Renal pelvis (tissue), 4 donors: Measurements from ENCODE around the gene OBP2A. TPM values are rescaled to one million over a fixed set of nuclear protein-coding genes. Genes with fewer than 3 reads are reported as not detected.
"Not testable (repeated sequence)": the region's sequence is repeated elsewhere in the genome, so short reads cannot be mapped to it uniquely, and the experiment has no call there.

ENCODE experiments used
- DNase-seq: peaks from one replicate; pipeline ENCODE4 v3.0.0-alpha.2; 2013
- polyA plus RNA-seq, 3 donors: library from polyadenylated mRNA; unstranded; fragments of 120-200 nt; gene quantifications; one replicate each; pipeline ENCODE4 v1.2.1, GENCODE V29; 2013; ENCODE audit not compliant: insufficient read length in 3 of 3

Gene OBP2A
- polyA plus RNA-seq, 3 donors, result 0.23 to 0.30 TPM; not detected in 1

- no peak for DNase-seq
Measured at GRCh38 chr9:135525241-135526088, 20.5 kb upstream of the OBP2A start.

- no peak for DNase-seq
Measured at GRCh38 chr9:135526089-135526729, 19.7 kb upstream of the OBP2A start.

DNA sequence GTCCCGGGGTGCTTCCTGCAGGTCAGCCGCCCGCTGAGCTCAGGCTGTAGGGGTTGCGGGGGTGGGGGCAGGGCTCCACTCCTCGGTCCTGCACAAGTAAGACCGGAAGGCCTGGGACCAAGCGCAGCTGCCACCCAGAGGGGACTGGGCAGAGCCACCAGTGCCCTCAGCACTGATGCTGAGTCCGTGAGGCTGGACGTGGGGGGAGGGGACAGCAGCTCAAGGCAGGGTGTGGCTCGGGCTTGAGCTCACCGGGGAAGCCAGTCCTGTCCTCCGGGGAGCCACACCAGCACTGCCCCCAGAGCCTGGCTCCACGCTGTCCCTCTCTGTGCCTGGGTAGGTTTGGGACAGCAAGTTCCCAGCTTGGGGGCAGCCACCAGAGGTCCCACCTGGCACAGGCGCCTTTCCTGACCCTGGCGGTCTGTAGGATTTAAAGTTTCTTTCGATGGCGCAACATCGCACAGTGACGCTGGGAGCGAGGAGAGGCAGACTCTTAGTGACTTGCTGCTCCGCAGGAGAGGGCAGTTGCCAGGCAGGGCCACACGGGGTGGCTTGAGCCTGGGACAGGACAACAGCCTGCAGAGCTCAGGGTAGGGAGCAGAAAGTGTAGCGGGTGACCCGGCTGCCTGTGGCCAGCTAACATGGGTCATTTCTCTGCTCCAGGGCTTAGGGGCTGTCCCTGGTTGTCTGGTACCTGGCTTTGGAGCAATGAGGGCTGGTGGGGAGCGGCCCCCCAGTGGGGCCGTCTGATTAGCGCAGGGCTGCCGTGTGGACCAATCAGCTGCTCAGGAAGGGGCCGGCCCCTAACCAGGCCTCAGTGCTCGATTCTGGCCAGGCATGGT lies 19.0 kb upstream of the OBP2A start:
- no peak for DNase-seq

GRCh38 chr9:135528842-135529435 lies 17.0 kb upstream of the OBP2A start:
- not testable (repeated sequence) for DNase-seq

DNA sequence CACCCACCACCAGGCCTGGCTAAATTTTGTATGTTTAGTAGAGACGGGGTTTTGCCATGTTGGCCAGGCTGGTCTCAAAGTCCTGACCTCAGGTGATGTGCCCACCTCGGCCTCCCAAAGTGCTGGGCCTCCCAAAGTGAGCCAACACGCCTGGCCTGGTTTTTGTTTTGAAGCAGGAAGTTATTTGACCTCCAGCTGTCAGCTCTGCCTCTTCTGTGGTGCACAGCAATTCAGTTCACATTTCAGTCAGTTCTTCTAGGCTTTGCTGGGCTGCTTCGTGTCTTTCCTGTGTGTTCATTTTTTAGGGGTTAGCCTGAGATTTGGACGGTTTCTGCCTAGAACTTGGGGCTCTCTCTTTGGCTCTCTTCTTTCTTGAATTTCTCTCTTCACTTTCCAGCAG lies 15.8 kb upstream of the OBP2A start:
- no peak for DNase-seq

DNA sequence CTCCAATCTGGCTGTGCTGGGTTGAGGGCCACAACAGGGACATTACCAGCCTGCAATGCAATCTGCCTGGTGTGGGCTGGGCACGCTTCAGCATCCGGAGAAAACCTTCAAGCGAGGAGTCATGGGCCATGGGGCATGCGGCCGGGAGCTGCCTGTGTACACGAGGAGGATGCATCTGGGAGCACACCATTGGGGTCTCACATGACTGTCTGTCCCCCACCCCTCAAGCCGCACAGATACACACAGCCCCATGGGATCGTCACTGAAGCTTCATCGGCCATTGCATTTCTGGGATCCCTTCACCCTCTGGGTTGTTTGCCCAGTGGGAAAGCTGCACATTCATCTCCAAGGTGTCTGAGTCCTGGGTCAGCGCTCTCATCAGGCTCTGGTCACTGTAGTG lies 14.8 kb upstream of the OBP2A start:
- no peak for DNase-seq

DNA sequence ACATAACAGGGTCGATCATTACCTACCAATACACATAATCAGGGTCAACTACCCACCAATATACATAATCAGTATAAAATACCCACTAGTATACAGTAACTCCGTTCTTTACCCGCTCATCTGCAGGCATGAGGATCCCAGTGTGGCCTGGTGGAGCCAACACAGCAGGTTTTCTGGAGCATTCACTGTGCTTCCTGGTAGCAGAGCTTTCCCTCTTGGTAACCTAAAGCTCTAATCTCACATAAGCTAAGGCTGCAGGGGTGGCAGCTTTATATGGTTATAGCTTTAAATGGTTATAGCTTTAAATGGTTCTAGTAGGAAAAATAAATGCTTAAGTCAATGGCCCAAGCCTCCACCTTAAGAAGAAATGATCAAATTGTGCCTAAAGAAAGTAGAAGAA lies 12.8 kb upstream of the OBP2A start:
- DNase-seq, result no peak

GRCh38 chr9:135533674-135534073 lies 12.3 kb upstream of the OBP2A start:
- DNase-seq, result no peak

DNA sequence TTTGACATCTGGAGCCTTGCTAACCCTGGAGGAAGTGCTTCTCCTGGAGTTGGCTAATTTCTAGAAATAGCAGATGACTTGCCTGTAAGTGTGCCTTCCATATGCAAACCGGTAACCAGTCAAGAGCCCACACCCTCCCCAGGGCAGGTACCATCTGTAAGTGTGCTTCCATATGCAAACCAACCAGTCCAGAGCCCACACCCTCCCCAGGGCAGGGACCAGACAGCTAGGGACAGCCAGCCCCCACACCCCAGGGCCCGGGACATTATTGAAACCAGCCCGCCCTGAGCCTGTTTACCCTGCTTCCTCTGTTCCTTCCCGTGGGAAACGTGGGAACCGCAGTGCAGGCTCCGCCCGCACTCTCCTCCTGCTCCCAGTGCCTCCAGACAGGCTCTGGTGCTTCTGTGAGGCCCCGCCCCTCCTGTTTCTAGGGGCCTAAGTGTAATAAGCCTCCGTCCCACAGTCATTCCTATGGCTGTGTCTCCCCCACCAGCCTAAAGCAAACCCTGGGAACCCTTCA lies 11.7 kb upstream of the OBP2A start:
- DNase-seq, result not testable (repeated sequence)

GRCh38 chr9:135534826-135535225 lies 11.1 kb upstream of the OBP2A start:
- DNase-seq, result not testable (repeated sequence)

DNA sequence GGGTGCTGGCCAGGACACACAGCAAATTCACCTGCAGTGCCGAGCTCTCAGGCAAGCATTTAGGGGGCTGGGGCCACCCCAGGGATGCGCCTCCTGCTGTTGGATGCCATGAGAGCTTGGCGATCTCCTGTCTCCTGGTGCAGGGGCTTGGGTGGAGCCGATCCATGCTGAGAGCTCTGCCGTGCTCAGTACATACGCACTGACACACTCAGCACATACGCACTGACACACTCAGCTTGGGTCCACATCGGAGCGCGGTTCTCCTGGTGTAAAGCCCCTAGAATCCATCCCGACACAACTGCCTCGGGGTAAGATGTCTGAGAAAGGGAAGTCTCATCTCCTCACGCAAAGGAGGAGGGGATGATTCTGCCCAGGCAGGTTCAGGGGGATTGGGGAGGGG lies 10.3 kb upstream of the OBP2A start:
- not testable (repeated sequence) for DNase-seq

DNA sequence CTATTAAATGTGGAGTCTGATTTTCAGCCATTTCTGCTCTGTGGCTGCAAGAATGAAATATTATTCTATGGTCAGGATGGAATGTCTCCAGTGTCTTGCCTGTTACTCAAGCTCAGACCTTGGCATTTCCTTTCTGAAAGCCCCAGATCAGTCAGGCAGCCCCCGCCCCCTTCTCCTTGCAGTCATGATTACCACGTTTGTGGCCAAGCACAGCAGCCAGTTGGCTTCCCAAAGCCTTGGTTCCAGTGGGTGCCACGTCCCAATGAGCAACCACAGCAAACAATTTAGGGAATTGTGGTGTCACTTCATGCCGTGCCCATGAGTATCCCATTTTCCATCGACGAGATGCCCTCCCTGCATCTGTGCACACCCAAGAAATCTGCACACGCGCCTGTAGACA lies 9.7 kb upstream of the OBP2A start:
- DNase-seq, result no peak

GRCh38 chr9:135543262-135543894 lies 2.5 kb upstream of the OBP2A start:
- DNase-seq, result not testable (repeated sequence)

DNA sequence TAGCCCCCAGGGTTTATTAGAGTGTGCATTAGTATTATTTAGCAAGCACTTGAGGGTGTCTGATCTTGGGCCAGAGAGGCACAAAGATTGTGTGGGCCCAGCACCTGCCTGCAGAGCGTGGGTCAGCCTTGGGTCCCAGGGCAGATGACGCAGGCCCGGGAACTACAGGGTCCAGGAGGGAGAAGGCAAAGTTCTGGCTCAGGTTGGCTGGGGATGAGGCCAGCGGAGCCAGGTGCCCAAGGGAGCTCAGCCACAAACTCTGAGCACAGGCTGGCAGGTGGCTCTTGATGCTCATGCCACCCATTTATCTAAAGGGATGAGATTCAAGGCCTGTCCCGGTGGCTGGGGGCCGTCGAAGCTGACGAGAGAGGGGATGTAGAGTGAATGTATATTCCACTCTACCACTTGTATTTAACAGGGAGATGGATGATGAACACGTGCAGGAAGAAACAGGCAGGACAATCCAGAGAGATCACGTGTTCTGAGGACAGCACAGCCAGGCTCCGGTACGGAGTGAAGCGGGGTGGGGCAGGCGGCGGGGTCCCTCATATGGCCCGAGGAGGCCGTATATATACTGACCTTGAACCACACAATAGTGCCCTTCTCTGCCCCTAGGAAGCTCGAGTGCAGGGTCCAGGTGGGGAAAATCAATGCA lies 818 bp upstream of the OBP2A start:
- no peak for DNase-seq

- not testable (repeated sequence) for DNase-seq
Measured at GRCh38 chr9:135546792-135547617, 1.1 kb downstream of the OBP2A start.

DNA sequence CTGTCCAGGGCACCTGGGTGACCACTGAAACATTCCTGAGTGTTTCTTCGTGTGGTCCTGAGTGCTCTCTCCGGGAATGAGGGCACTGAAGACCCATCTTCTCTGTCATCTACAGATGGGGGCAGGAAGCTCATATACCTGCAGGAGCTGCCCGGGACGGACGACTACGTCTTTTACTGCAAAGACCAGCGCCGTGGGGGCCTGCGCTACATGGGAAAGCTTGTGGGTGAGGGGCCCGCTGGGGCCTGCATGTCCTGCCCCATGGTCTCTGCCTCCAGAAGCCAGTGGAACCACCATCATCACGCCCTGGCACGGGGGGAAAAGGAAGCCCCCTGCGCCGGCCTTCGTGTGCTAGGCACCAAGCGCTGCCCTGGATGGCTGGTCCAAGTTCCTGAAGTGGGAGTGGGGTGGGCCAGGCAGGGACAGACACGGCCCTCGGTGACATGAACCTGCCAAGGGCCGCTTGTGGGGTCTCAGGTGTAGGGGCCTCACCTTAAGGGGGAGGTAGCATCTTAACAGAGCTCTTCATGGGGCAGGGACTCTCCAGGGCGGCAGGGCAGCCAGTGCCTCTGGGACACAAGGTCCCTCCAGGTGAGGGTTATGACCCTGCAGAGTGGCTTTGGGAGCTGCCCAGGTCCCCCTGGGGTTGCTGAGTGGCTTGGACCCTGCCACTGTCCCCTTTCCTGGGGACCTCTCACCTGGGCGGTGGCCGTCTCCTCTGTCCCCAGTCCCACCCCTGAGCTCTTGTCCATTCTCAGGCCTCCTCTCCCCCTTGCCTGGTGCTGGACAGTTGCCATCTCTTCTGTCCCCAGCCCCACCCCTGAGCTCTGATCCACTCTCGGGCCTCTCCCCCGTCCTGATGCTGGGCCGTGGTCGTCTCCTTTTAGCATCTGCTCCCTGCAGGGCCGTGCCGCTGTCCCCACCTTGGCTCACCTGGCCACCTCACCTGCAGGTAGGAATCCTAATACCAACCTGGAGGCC lies 2.1 kb downstream of the OBP2A start:
- no peak for DNase-seq

- DNase-seq, result not testable (repeated sequence)
Measured at GRCh38 chr9:135549478-135550343, 3.8 kb downstream of the OBP2A start.
